Measurements from ENCODE around the gene KCNN3. TPM values are rescaled to one million over a fixed set of nuclear protein-coding genes. Genes with fewer than 3 reads are reported as not detected.
A peak's percentile ranks its signal among the peaks of the same experiment; 100 is the strongest.

The KCNN3 gene
- total RNA-seq, 4 donors from 2014 or later, result 3.6 to 17.0 (median 12.4) TPM

DNA sequence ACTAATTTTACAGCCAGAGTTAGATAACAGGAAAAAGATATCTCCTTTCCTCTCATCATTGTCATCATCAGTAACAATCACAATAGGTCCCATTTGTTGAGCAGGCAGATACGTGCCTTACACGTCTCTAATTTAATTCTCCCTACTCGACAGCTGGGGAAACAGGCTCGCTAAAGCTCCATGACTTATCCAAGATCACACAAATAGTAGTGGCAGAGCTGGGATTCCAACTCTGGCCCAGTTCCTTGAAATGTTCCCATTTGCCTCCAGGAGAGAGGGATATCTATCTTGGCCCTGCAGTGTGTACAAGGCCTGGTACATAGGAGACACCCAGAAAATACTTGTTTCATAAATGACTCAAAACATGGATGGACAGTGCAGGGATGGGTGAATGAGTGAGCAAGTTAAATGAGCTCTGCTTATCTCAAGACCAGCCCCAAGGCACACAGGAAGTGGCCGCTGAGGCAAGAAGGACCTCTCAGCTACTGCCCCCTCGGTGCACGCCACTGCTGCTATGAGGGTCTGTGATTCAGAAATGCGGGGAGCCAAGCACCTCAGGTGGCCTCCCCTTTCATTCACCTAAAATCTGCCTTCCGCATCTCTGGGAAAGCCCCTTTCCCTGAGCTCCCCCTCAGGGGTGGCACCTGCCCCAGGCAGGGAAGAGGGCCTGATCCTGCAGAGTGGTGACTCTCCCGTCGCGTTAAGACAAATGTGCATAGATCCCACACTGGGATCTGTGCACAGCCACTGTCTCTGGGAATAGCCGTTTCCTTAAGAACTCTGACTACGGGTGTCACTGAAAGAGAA, 3.6 kb downstream of the KCNN3 start:
- 87% methylated on average over 14 of the region's 14 CpGs for WGBS
- intact Hi-C loops (cut with DNase I), result no loop called here

GRCh38 chr1:154865442-154866256, 4.4 kb downstream of the KCNN3 start:
- H3K27me3 ChIP-seq, result peaks cover 0 to 42% (median 2%) of the 10 kb centered on the region in 4 donors
- H3K9me3 ChIP-seq, result no peaks in the 10 kb centered on the region
- whole genome bisulfite sequencing, result 82% methylated on average over 4 of the region's 5 CpGs
- H3K4me1 ChIP-seq, result peaks cover 33 to 40% (median 39%) of the 10 kb centered on the region in 4 donors
- DNase-seq (ENCODE audit: extremely low spot score), result no peak
- H3K4me3 ChIP-seq, result no peak overlapping the region
- intact Hi-C loops (cut with DNase I), result no loop called here
- no peak overlapping the region for H3K27ac ChIP-seq (replicated peaks in 1 of 4)
- H3K36me3 ChIP-seq, result no peaks in the 10 kb centered on the region
- no peak for TF ChIP-seq EP300 (IDR thresholded peaks at IDR 0.05)
- TF ChIP-seq POLR2A (IDR thresholded peaks at IDR 0.05; ENCODE audit: low read depth), result no peak
- TF ChIP-seq POLR2AphosphoS5 (IDR thresholded peaks at IDR 0.05), result no peak
- no peak for TF ChIP-seq CTCF (IDR thresholded peaks at IDR 0.05)

More for the DNA sequence above, 3.6 kb downstream of the KCNN3 start:
- DNase-seq (ENCODE audit: extremely low spot score), result no peak
- H3K9me3 ChIP-seq, result no peaks in the 10 kb centered on the region
- no peaks in the 10 kb centered on the region for H3K36me3 ChIP-seq
- TF ChIP-seq POLR2AphosphoS5 (IDR thresholded peaks at IDR 0.05), result no peak
- TF ChIP-seq CTCF (IDR thresholded peaks at IDR 0.05), result no peak
- no peak for TF ChIP-seq EP300 (IDR thresholded peaks at IDR 0.05)
- no peak for TF ChIP-seq POLR2A (IDR thresholded peaks at IDR 0.05; ENCODE audit: low read depth)
- H3K27me3 ChIP-seq, result peaks cover 0 to 39% (median 2%) of the 10 kb centered on the region in 4 donors
- peaks cover 35 to 43% (median 41%) of the 10 kb centered on the region in 4 donors for H3K4me1 ChIP-seq
- peak overlapping the region; percentile 50 to 54 (median 52) for H3K4me3 ChIP-seq
- H3K27ac ChIP-seq (replicated peaks in 1 of 4), result peak overlapping the region in 2 of 4 donors; percentile 23 to 64

DNA sequence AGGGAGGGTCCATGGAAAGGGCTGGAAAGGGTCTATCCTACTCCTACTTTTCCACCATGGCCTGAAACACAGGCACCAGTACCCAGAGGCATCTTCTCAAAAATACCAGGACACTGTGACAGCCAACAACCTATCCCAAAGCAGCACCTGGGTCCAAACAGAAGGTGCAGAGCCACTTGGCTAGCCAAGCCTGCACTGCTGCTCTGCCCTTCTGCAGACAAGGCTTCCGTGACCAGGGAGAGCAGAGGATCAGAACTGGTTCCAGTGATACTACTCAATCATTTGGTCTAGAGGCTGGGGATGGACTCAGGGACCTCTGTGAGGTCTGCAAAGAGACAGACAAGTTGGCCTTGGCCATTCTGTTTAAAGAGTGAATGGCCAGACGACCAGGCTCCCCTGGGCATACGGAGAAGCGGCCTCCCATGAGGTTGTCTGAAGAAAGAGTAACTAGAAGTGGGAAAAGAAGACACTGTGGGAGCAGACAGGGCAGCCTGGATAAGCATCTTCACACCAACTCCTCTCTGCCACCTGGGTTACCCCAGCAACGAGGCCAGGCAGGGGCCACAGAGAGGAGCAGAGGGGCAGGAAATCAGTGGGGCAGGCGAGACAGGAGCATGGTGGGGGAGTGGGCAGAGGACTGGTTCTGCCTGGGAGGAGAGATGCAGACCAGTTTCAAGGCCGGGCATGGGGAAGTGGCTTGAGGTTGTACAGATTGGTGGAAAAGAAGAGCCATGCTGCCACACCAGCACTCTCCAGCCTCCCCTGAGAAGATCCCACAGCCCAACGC, 5.7 kb downstream of the KCNN3 start:
- WGBS, result 91% methylated on average over 6 of the region's 8 CpGs
- TF ChIP-seq CTCF (IDR thresholded peaks at IDR 0.05) (no peak), POLR2AphosphoS5 (IDR thresholded peaks at IDR 0.05) (no peak), POLR2A (IDR thresholded peaks at IDR 0.05; ENCODE audit: low read depth) (no peak), EP300 (IDR thresholded peaks at IDR 0.05) (no peak)
- H3K27ac ChIP-seq (replicated peaks in 1 of 4), result peak overlapping the region in 1 of 4 donors; percentile 51
- H3K4me1 ChIP-seq, result peaks cover 23 to 34% (median 27%) of the 10 kb centered on the region in 4 donors
- peaks cover 0 to 32% (median 0%) of the 10 kb centered on the region in 4 donors for H3K27me3 ChIP-seq
- no peaks in the 10 kb centered on the region for H3K9me3 ChIP-seq
- DNase-seq (ENCODE audit: extremely low spot score), result no peak
- intact Hi-C loops (cut with DNase I), result no loop called here
- H3K36me3 ChIP-seq, result no peaks in the 10 kb centered on the region
- H3K4me3 ChIP-seq, result peak overlapping the region in 1 of 4 donors; percentile 18

- H3K27me3 ChIP-seq, result peaks cover 0 to 25% (median 0%) of the 10 kb centered on the region in 4 donors
- H3K4me3 ChIP-seq, result peak overlapping the region in 1 of 4 donors; percentile 18
- peak overlapping the region in 1 of 4 donors; percentile 58 for H3K27ac ChIP-seq (replicated peaks in 1 of 4)
- DNase-seq (ENCODE audit: extremely low spot score), result no peak
- intact Hi-C loops (cut with DNase I), result no loop called here
- TF ChIP-seq CTCF (IDR thresholded peaks at IDR 0.05), result peak in 1 of 3 experiments; percentile 45
- TF ChIP-seq EP300 (IDR thresholded peaks at IDR 0.05), result no peak
- no peak for TF ChIP-seq POLR2AphosphoS5 (IDR thresholded peaks at IDR 0.05)
- WGBS, result 78% methylated on average over 16 of the region's 16 CpGs
- peaks cover 17 to 27% (median 19%) of the 10 kb centered on the region in 4 donors for H3K4me1 ChIP-seq
- H3K36me3 ChIP-seq, result no peaks in the 10 kb centered on the region
- H3K9me3 ChIP-seq, result no peaks in the 10 kb centered on the region
These were observed 6.5 kb downstream of the KCNN3 start for GRCh38 chr1:154863315-154864174.

Data from esophagus muscularis mucosa (tissue), 4 donors.